GM19099 (cell line): ENCODE measurements around the gene TERB1.

Experiments used
- POLR2A ChIP-seq: IDR thresholded peaks from 3 replicates; pipeline ENCODE4 v1.6.1; 2011; ENCODE audit warnings: low read depth; ENCODE audit not compliant: insufficient read length; ENCODE audit errors: extremely low read depth

The TERB1 gene

GRCh38 chr16:66705790-66706505 is 95.4 kb downstream of the TERB1 start:
- TF ChIP-seq POLR2A = no peak
